HepG2 (cell line): ENCODE data around the gene CCDC148. TPM values are rescaled to one million over a fixed set of nuclear protein-coding genes. Genes with fewer than 3 reads are reported as not detected.

Experiments
- DBP ChIP-seq: sonication (generic); formaldehyde crosslinking; IDR thresholded peaks from 2 replicates; pipeline ENCODE4 v1.4.0; 2020; ENCODE audit warnings: missing genetic modification reagents; ENCODE audit errors: not compliant biosample characterization
- FOXP4 ChIP-seq: sonication (generic); formaldehyde crosslinking; IDR thresholded peaks from 2 replicates; pipeline ENCODE4 v1.4.0; 2020; ENCODE audit warnings: missing genetic modification reagents
- HNRNPK ChIP-seq: fragments of 200-400 bp; formaldehyde crosslinking; IDR thresholded peaks from 2 replicates; pipeline ENCODE4 v1.6.1; 2018; ENCODE audit warnings: low read length, low read depth, moderate library complexity, mild to moderate bottlenecking; ENCODE audit not compliant: poor library complexity, severe bottlenecking
- JUN ChIP-seq: sonication (generic); formaldehyde crosslinking; IDR thresholded peaks from 2 replicates; pipeline ENCODE4 v1.4.0; 2020; ENCODE audit warnings: mild to moderate bottlenecking, missing genetic modification reagents
- MEF2D ChIP-seq: sonication (generic); formaldehyde crosslinking; IDR thresholded peaks from 2 replicates; pipeline ENCODE4 v1.5.1; 2020; ENCODE audit warnings: mild to moderate bottlenecking, missing genetic modification reagents
- NCOA5 ChIP-seq: sonication (generic); formaldehyde crosslinking; IDR thresholded peaks from 2 replicates; pipeline ENCODE4 v1.4.0; 2020; ENCODE audit warnings: missing genetic modification reagents
- ONECUT2 ChIP-seq: sonication (generic); formaldehyde crosslinking; IDR thresholded peaks from 2 replicates; pipeline ENCODE4 v1.4.0; 2020; ENCODE audit warnings: missing genetic modification reagents
- RORA ChIP-seq: sonication (generic); formaldehyde crosslinking; IDR thresholded peaks from 2 replicates; pipeline ENCODE4 v1.5.0; 2020; ENCODE audit warnings: mild to moderate bottlenecking, missing genetic modification reagents, moderate library complexity
- RXRA ChIP-seq: sonication (generic); formaldehyde crosslinking; IDR thresholded peaks from 2 replicates; pipeline ENCODE4 v1.5.1; 2020; ENCODE audit warnings: missing genetic modification reagents
- SKIL ChIP-seq: sonication (generic); formaldehyde crosslinking; IDR thresholded peaks from 2 replicates; pipeline ENCODE4 v1.8.0; 2022; ENCODE audit warnings: missing genetic modification reagents, mild to moderate bottlenecking, moderate library complexity, borderline replicate concordance
- TBP ChIP-seq: sonication (generic); formaldehyde crosslinking; IDR thresholded peaks from 2 replicates; pipeline ENCODE4 v1.5.0; 2020; ENCODE audit warnings: missing genetic modification reagents
- ZBTB21 ChIP-seq: sonication (generic); formaldehyde crosslinking; IDR thresholded peaks from 2 replicates; pipeline ENCODE4 v1.4.0; 2020; ENCODE audit warnings: missing genetic modification reagents
- ZMAT3 ChIP-seq: sonication (generic); formaldehyde crosslinking; conservative IDR thresholded peaks from 2 replicates; pipeline ENCODE4 v1.7.0; 2021; ENCODE audit warnings: missing genetic modification reagents
- ZNF205 ChIP-seq: IDR thresholded peaks from 2 replicates; pipeline ENCODE4 v1.6.1; 2018; ENCODE audit warnings: missing biosample characterization, missing genetic modification reagents
- ZNF350 ChIP-seq: sonication (generic); formaldehyde crosslinking; IDR thresholded peaks from 2 replicates; pipeline ENCODE4 v1.4.0; 2020; ENCODE audit warnings: mild to moderate bottlenecking, low read depth, missing genetic modification reagents, borderline replicate concordance
- ZNF562 ChIP-seq: sonication (generic); formaldehyde crosslinking; IDR thresholded peaks from 2 replicates; pipeline ENCODE4 v1.8.0; 2022; ENCODE audit warnings: missing genetic modification reagents, borderline replicate concordance
- ZNF629 ChIP-seq: sonication (generic); formaldehyde crosslinking; conservative IDR thresholded peaks from 2 replicates; pipeline ENCODE4 v1.5.0; 2020; ENCODE audit warnings: missing genetic modification reagents
- ZNF790 ChIP-seq: sonication (generic); formaldehyde crosslinking; IDR thresholded peaks from 2 replicates; pipeline ENCODE4 v1.8.0; 2022; ENCODE audit warnings: missing genetic modification reagents, mild to moderate bottlenecking, borderline replicate concordance
- polyA plus RNA-seq, 8 experiments: library from polyadenylated mRNA; depleted of rRNA in 3 of 8; stranded (reverse) in 7 of 8; unstranded in 1 of 8; fragments of >200 nt; fragmentation: Illumina TruSeq in 4 of 8; extraction: Trizol in 4 of 8; gene quantifications; 2 replicates each; pipeline versions ENCODE4 v1.2.1 to v1.2.3, GENCODE V29; 2011 to 2016; ENCODE audit warnings: low read depth in 4 of 8, missing spikeins in 1 of 8, mixed read lengths in 1 of 8; ENCODE audit not compliant: insufficient read depth in 1 of 8
- total RNA-seq, 5 experiments: library from RNA; depleted of rRNA; stranded (reverse); fragments of >200 nt; fragmentation: Illumina TruSeq; extraction: Trizol; gene quantifications; 2 replicates each; pipeline ENCODE4 v1.2.3, GENCODE V29; 2016; ENCODE audit warnings: low read depth in 1 of 5
- TF ChIP-seq, protein P1 (sequence below): IDR thresholded peaks from 2 replicates; pipeline ENCODE4 v1.6.1; 2012; ENCODE audit warnings: low read length, improper control_type of control experiment
- TF ChIP-seq, protein P2 (sequence below): sonication (generic); formaldehyde crosslinking; IDR thresholded peaks from 2 replicates; pipeline ENCODE4 v1.4.0; 2020; ENCODE audit warnings: missing genetic modification reagents

CCDC148 gene
- total and polyA plus RNA-seq, 2 of the 13 experiments (the other 11 are each of a cell fraction or from before 2014, with no cell fraction given): 0.30 to 0.49 TPM

DNA sequence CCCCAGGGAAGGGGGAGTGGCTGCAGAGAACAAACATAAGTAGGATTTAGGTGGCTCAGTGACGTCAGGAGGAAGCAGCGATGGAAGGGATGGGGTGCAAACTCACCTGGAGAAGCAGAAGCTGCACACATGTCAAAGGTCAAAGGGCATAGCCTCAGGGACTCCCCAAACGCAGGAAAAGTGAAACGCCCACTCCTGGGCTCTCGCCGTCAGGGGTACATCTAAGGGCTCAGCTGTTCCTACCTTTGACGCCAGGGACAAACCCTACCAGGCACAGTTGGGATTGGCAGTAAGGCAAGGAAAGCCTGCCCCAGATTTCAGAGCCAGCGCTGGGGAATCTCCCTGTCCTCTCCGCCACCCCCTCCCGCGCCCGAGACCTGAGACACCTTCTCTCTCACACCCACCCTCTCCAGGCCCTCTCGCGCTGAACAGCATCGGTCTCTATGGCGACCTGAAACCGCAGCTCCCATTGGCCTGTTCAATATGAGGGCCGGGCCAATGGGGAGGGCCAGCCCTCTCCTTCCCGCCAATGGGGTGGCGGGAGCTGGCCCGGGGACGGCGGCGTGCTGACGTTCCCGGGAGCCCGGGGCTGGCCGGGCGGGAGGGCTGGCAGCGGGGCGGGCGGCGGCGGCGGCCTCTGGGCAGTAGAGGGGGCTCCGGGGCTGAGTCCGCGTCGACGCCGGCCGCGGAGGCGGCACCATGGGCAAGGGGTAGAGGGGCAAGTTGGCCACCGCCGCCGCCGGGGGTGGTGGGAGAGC lies at the start of gene CCDC148, which contains the start of gene PKP4 (continued):
- TF ChIP-seq, protein P1, sequence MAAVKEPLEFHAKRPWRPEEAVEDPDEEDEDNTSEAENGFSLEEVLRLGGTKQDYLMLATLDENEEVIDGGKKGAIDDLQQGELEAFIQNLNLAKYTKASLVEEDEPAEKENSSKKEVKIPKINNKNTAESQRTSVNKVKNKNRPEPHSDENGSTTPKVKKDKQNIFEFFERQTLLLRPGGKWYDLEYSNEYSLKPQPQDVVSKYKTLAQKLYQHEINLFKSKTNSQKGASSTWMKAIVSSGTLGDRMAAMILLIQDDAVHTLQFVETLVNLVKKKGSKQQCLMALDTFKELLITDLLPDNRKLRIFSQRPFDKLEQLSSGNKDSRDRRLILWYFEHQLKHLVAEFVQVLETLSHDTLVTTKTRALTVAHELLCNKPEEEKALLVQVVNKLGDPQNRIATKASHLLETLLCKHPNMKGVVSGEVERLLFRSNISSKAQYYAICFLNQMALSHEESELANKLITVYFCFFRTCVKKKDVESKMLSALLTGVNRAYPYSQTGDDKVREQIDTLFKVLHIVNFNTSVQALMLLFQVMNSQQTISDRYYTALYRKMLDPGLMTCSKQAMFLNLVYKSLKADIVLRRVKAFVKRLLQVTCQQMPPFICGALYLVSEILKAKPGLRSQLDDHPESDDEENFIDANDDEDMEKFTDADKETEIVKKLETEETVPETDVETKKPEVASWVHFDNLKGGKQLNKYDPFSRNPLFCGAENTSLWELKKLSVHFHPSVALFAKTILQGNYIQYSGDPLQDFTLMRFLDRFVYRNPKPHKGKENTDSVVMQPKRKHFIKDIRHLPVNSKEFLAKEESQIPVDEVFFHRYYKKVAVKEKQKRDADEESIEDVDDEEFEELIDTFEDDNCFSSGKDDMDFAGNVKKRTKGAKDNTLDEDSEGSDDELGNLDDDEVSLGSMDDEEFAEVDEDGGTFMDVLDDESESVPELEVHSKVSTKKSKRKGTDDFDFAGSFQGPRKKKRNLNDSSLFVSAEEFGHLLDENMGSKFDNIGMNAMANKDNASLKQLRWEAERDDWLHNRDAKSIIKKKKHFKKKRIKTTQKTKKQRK: no peak
- no peak for TF ChIP-seq JUN (CRISPR knock-in tag)
- TF ChIP-seq SKIL (CRISPR knock-in tag): no peak
- no peak for TF ChIP-seq FOXP4 (CRISPR knock-in tag)
- no peak for TF ChIP-seq ONECUT2
- TF ChIP-seq RXRA (CRISPR knock-in tag): peak; percentile 49; the same call in 1 of the 2 replicates
- no peak for TF ChIP-seq DBP (CRISPR knock-in tag)
- no peak for TF ChIP-seq HNRNPK
- no peak for TF ChIP-seq MEF2D (CRISPR knock-in tag)
- TF ChIP-seq RORA: no peak
- TF ChIP-seq ZNF790 (CRISPR knock-in tag): no peak
- TF ChIP-seq, protein P2, sequence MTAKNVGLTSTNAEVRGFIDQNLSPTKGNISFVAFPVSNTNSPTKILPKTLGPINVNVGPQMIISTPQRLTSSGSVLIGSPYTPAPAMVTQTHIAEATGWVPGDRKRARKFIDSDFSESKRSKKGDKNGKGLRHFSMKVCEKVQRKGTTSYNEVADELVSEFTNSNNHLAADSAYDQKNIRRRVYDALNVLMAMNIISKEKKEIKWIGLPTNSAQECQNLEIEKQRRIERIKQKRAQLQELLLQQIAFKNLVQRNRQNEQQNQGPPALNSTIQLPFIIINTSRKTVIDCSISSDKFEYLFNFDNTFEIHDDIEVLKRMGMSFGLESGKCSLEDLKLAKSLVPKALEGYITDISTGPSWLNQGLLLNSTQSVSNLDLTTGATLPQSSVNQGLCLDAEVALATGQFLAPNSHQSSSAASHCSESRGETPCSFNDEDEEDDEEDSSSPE: peak; percentile 88
- TF ChIP-seq ZNF350 (CRISPR knock-in tag): 0 out of 2 replicates have a peak, but pooled peaks have one; percentile 50
- no peak for TF ChIP-seq ZNF629
- no peak for TF ChIP-seq ZMAT3
- no peak for TF ChIP-seq ZBTB21 (CRISPR knock-in tag)
- TF ChIP-seq TBP (CRISPR knock-in tag): no peak
- TF ChIP-seq ZNF205 (CRISPR knock-in tag): peak; percentile 74; the same call in 1 of the 2 replicates
- no peak for TF ChIP-seq NCOA5
- TF ChIP-seq ZNF562: no peak
